ENCODE data around the gene RND2.

RND2 gene

GRCh38 chr17:43006639-43007551, 18.1 kb upstream of the RND2 start, which contains the start of gene IFI35:
TSS of gene IFI35 (plus strand) at chr17:43006784. CDS start at chr17:43006948, 164 bp downstream.
- FAIRE-seq = no peak

- FAIRE-seq = no peak
Measured at GRCh38 chr17:43010667-43011308, 14.2 kb upstream of the RND2 start.

- no peak for FAIRE-seq
Measured at GRCh38 chr17:43011728-43012472, 13.1 kb upstream of the RND2 start.

- no peak for FAIRE-seq
Measured at GRCh38 chr17:43013296-43013695, 11.7 kb upstream of the RND2 start.

GRCh38 chr17:43014020-43014648, 10.9 kb upstream of the RND2 start:
- no peak for FAIRE-seq

- no peak for FAIRE-seq
Measured at GRCh38 chr17:43014649-43015542, 10.1 kb upstream of the RND2 start.

- FAIRE-seq = no peak
Measured at GRCh38 chr17:43015579-43015978, 9.5 kb upstream of the RND2 start.

GRCh38 chr17:43016216-43016615, 8.8 kb upstream of the RND2 start:
- FAIRE-seq = no peak

- no peak for FAIRE-seq
Measured at GRCh38 chr17:43018008-43018853, 6.8 kb upstream of the RND2 start.

- FAIRE-seq = no peak
Measured at GRCh38 chr17:43018932-43019331, 6.1 kb upstream of the RND2 start.

- no peak for FAIRE-seq
Measured at GRCh38 chr17:43019418-43019817, 5.6 kb upstream of the RND2 start.

GRCh38 chr17:43020030-43020621, 4.9 kb upstream of the RND2 start:
- FAIRE-seq = no peak

GRCh38 chr17:43020789-43021740, 4.0 kb upstream of the RND2 start:
- no peak for FAIRE-seq

- FAIRE-seq = no peak
Measured at GRCh38 chr17:43021741-43022512, 3.1 kb upstream of the RND2 start, which contains the start of gene VAT1. TSS of gene VAT1 (minus strand) at chr17:43022385. CDS start at chr17:43022322, 63 bp downstream.

- no peak for FAIRE-seq
Measured at GRCh38 chr17:43025290-43025657, 243 bp downstream of the RND2 start.

- FAIRE-seq = no peak
Measured at GRCh38 chr17:43025766-43026537, 921 bp downstream of the RND2 start.

- FAIRE-seq = no peak
Measured at GRCh38 chr17:43026595-43026994, 1.6 kb downstream of the RND2 start.

Measured in endometrium (tissue), 2 donors.